ENCODE data around the gene PIP5KL1.

DNA sequence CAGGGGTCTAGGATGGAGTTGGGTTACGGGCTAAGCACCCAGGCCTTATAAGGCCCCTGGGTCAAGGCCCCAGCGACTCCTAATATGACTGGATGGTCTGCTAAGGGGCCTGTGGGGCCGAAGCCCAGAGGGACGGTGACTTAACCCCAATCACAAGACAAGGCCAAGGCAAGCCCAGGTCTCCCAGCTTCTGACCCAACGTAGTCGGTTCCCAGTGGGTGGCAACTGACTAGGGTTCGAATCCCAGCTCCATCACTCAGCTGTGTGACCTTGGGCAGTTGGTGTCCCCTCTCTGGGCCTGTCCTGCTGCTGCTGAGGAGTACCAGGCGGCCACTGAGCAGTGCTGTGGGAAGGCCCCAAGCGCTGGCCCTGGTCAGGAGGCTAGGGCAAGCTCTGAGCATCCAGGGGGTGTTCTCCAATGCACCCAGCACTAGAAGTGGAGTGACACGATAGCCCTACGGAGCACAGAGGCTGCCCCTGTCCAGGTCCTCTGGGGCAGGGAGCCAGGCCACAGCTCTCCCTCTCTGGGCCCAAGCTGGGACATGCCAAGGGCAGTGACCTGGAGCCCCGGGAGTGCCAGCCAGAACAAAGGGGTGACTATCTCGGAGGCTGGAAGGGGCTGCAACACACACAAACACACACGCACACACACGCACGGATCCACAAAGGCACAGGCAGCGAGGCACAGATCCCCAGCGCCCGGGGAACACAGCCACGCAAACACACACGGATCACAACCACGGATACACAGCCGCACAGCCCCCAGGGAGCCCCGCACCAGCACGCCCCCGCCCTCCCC is 53.6 kb downstream of the PIP5KL1 start:
- TF ChIP-seq, protein P1, sequence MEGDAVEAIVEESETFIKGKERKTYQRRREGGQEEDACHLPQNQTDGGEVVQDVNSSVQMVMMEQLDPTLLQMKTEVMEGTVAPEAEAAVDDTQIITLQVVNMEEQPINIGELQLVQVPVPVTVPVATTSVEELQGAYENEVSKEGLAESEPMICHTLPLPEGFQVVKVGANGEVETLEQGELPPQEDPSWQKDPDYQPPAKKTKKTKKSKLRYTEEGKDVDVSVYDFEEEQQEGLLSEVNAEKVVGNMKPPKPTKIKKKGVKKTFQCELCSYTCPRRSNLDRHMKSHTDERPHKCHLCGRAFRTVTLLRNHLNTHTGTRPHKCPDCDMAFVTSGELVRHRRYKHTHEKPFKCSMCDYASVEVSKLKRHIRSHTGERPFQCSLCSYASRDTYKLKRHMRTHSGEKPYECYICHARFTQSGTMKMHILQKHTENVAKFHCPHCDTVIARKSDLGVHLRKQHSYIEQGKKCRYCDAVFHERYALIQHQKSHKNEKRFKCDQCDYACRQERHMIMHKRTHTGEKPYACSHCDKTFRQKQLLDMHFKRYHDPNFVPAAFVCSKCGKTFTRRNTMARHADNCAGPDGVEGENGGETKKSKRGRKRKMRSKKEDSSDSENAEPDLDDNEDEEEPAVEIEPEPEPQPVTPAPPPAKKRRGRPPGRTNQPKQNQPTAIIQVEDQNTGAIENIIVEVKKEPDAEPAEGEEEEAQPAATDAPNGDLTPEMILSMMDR (conservative IDR thresholded peaks at IDR 0.05; ENCODE audit: low read depth, low read length) = no peak
- no peak for TF ChIP-seq EZH2 (IDR thresholded peaks at IDR 0.05; ENCODE audit: borderline replicate concordance, low read depth, low read length, poor library complexity, severe bottlenecking)

Data from A673 (cell line).